Glutamatergic neuron (in vitro differentiated cells): ENCODE results near the gene MGAT2. TPM values are rescaled to one million over a fixed set of nuclear protein-coding genes. Genes with fewer than 3 reads are reported as not detected.

Experiments used
- DNase-seq: peaks from one replicate; pipeline ENCODE4 v3.0.0; 2022
- H3K27ac Mint-ChIP-seq: one replicate; pipeline ENCODE4 v1.8.0; 2020; ENCODE audit warnings: mild to moderate bottlenecking, mixed read lengths, inconsistent platforms; ENCODE audit not compliant: unreplicated experiment
- H3K27me3 Mint-ChIP-seq: one replicate; pipeline ENCODE4 v1.8.0; 2020; ENCODE audit warnings: mild to moderate bottlenecking, moderate library complexity, mixed read lengths, inconsistent platforms; ENCODE audit not compliant: unreplicated experiment
- H3K36me3 Mint-ChIP-seq: one replicate; pipeline ENCODE4 v1.8.0; 2020; ENCODE audit warnings: mild to moderate bottlenecking, mixed read lengths, inconsistent platforms; ENCODE audit not compliant: unreplicated experiment
- H3K4me1 Mint-ChIP-seq: one replicate; pipeline ENCODE4 v1.8.0; 2020; ENCODE audit warnings: mild to moderate bottlenecking, low read depth, mixed read lengths, inconsistent platforms; ENCODE audit not compliant: unreplicated experiment
- H3K4me3 Mint-ChIP-seq: one replicate; pipeline ENCODE4 v1.8.0; 2020; ENCODE audit warnings: mild to moderate bottlenecking, mixed read lengths, inconsistent platforms; ENCODE audit not compliant: unreplicated experiment
- H3K9me3 Mint-ChIP-seq: one replicate; pipeline ENCODE4 v1.8.0; 2020; ENCODE audit warnings: mild to moderate bottlenecking, moderate library complexity, mixed read lengths, inconsistent platforms; ENCODE audit not compliant: unreplicated experiment
- CTCF ChIP-seq: fragments of 200-600 bp; sonication (generic); IDR thresholded peaks from one replicate; pipeline ENCODE4 v1.5.0; 2021; ENCODE audit not compliant: partially characterized antibody, unreplicated experiment
- total RNA-seq: library from RNA; stranded (reverse); fragmentation: NEBNext Ultra II Directional; extraction: Animal tissue kit (Norgen Biotek cat#: 25700); gene quantifications from one replicate; pipeline ENCODE4 v1.2.1, GENCODE V29; 2021; ENCODE audit not compliant: unreplicated experiment

MGAT2 gene
- total RNA-seq, 1 donor from 2014 or later, result 20.6 TPM

DNA sequence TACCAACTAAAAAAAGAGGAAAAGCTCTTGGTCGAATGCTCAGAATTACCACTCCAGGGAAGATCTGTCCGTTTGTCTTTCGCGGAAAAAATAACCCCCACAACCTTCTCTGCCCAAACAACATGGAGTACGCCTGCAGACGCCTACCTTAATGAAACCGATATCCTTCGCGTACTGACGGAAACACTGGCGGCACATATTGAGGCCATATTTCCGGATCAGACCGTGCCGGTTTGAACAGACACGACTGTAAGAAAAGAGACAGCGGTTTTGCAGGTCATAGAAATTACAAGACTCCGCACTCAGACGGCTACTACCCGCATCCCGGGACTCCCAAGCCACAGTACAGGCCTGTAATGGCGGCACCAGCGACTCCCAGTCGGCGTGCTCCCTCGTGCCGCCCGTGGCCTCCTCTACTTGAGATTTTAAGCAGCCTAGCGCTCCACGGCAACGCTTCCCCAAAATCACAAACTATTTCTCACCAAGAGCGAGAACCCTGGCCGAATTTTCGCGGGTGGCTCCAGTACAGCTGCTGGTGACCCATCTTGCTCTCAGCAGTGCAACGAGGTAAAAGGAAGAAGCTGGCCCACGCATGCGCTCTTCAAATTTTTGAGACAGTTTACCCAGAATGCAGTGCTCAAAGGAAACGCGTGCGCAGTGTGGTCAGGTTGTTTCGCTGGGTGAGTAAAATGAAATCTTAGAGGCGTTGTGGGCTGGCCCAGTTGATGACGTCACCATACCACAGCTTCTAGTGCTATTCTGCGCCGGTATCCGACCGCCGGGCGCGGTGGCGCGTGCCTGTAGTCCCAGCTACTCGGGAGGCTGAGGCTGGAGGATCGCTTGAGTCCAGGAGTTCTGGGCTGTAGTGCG is 34.6 kb upstream of the MGAT2 start, which contains the start of gene RPS29:
Gene RPS29 (minus strand): TSS at position 578 of the 870 bp plus-strand sequence. CDS start 34 bp downstream, at position 544.
- Mint-ChIP-seq H3K4me3 (peak within 1 kb of the TSS; percentile 94), H3K9me3 (peaks cover 24% of the 10 kb centered on the region), H3K27me3 (peaks cover 15% of the 10 kb centered on the region), H3K4me1 (peaks cover 2% of the 10 kb centered on the region), H3K36me3 (peaks cover 6% of the 10 kb centered on the region), H3K27ac (peak within 1 kb of the TSS; percentile 99)
- DNase-seq, result peak; percentile 96
- no peak for TF ChIP-seq CTCF

DNA sequence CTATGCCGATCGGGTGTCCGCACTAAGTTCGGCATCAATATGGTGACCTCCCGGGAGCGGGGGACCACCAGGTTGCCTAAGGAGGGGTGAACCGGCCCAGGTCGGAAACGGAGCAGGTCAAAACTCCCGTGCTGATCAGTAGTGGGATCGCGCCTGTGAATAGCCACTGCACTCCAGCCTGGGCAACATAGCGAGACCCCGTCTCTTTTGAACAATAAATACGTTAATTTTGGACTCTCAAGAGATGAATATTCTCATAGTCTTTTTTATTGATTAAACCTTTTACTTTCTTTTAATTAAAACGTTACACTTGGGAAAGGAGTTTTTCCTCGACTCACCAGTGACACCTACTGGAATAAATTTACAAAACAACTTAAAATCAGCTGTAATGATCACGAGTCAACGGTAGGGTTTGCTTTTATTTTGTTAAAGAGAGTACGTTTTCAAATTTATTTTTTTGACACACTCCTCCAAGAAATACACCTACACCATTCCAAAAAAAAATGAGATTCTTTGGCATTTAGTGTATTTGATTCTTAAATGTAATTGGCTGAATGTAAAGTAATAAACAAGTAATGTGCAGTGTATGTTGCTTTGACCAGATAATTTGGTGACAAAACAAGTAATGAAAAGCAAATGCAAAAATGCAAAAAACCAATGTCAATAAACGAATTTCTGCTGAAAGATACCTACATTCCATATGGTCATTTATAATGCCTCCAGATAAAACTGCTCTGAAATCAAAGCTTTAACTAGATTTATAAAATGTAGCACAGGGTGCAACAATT is 33.7 kb upstream of the MGAT2 start:
- peaks cover 15% of the 10 kb centered on the region for H3K27me3 Mint-ChIP-seq
- peaks cover 6% of the 10 kb centered on the region for H3K36me3 Mint-ChIP-seq
- peak; percentile 95 for TF ChIP-seq CTCF
- peaks cover 24% of the 10 kb centered on the region for H3K9me3 Mint-ChIP-seq
- H3K4me3 Mint-ChIP-seq, result peak overlapping the region; percentile 94
- H3K27ac Mint-ChIP-seq, result peak overlapping the region; percentile 99
- H3K4me1 Mint-ChIP-seq, result peaks cover 2% of the 10 kb centered on the region
- DNase-seq, result peak; percentile 31

DNA sequence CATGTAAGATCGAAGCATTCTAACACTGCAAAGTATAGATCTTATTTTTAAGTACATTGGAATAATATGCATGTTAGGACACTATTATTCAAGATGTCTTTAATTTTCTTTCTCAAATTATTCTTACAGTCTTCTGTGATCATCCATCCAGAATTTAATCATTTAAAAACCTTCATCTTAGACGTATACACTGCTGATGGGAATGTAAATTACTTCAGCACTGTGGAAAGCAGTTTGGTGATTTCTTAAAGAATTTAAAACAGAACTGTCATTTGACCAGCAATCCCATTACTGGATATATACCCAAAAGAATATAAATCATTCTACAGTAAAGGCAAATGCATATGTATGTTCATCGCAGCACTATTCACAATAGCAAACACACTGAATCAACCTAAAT is 31.2 kb upstream of the MGAT2 start:
- Mint-ChIP-seq H3K4me3 (no peak overlapping the region), H3K36me3 (peaks cover 6% of the 10 kb centered on the region), H3K4me1 (peaks cover 2% of the 10 kb centered on the region), H3K27ac (no peak overlapping the region), H3K27me3 (peaks cover 15% of the 10 kb centered on the region), H3K9me3 (peaks cover 23% of the 10 kb centered on the region)
- no peak for TF ChIP-seq CTCF
- DNase-seq, result no peak

- TF ChIP-seq CTCF, result no peak
- Mint-ChIP-seq H3K4me1 (no peaks in the 10 kb centered on the region), H3K27me3 (peaks cover 3% of the 10 kb centered on the region), H3K27ac (no peak overlapping the region), H3K36me3 (no peaks in the 10 kb centered on the region), H3K4me3 (no peak overlapping the region), H3K9me3 (peaks cover 8% of the 10 kb centered on the region)
- DNase-seq, result no peak
These were observed 27.6 kb upstream of the MGAT2 start for GRCh38 chr14:49593016-49593415.
